HG03575 (cell line): ENCODE measurements around the gene EPOP.

Experiments
- ATAC-seq: cut with Tn5 transposase; IDR thresholded peaks from one replicate; pipeline ENCODE4 v1.9.1; 2021; ENCODE audit not compliant: unreplicated experiment, insufficient number of reproducible peaks, low FRiP score; ENCODE audit errors: extremely low read depth

EPOP gene

DNA sequence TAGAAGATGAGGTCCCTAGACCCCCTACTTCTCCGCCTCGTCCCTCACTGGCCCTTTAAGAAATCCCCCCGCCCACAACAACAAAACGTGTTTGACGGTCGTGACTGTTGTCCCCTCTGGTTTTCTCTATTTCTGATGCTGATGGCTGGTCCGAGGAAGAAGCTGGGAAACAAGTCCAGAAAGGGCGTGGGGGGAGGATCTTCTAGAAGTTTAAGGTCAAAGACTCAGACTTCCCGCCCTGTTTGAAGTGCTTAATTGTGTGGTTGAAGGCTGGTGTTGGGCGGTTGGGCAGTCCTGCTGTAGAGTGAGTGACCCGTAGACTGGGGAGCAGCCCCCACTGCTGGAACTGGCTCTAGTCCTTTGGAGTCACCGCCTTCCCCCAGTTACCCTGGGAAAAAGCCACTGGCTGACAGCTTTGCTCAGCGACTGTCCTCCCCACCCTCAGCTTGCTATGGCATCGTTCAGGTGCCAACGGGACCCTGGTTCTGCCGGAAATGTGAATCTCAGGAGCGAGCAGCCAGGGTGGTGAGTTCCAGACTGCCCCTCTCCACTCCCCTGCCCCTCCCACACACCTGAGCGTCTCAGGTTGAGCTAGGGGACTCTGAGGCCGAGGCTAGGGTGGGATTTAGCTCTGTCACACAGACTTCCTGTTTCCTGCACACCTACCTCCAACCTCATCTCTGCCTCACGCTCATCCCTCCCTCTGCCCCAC, 31.9 kb upstream of the EPOP start:
- ATAC-seq, result no peak

DNA sequence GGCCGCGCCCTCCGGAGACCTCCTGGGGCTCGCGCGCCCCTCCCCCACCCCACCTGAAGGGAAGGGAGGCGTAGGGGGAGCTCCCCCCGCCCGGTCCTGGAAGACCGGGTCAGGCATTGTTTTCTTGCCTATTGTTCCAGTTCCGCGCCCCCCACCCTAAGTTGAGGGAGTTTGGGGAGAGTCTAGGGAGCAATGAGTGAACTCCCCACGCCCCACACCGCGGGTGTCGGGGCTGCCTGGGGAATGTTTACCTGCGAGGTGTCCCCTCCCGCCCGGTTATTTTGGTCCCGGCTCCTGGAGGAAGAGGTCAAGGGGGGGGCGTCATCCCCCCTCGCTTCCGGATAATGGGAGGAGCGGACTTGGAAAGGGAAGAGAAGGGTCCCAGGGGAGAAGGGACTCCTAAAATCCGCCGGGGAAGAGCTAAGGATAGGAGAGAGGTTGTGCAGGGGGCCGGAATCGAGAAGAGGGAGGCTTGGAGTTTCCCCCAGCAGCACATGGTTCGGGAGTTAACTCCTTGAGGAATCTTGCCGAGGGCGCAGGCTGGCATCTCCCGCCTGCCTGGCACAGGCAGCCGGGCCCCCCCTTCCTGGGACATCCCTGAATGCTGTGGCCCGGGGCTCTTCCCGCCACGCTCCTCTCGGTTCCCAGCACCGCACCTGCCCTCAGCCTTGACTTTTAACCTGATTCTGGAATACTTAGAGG, 31.2 kb upstream of the EPOP start:
- no peak for ATAC-seq

DNA sequence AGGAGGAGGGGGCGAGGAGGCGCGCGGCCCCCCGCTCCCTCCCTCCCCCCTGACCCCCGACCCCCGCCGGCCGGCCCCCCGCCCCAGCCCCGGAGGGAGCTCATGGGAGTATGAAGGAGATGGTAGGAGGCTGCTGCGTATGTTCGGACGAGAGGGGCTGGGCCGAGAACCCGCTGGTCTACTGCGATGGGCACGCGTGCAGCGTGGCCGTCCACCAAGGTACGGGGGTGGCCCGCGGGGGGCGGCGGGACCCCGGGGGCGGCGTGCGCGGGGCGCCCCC, 30.7 kb upstream of the EPOP start:
- no peak for ATAC-seq

DNA sequence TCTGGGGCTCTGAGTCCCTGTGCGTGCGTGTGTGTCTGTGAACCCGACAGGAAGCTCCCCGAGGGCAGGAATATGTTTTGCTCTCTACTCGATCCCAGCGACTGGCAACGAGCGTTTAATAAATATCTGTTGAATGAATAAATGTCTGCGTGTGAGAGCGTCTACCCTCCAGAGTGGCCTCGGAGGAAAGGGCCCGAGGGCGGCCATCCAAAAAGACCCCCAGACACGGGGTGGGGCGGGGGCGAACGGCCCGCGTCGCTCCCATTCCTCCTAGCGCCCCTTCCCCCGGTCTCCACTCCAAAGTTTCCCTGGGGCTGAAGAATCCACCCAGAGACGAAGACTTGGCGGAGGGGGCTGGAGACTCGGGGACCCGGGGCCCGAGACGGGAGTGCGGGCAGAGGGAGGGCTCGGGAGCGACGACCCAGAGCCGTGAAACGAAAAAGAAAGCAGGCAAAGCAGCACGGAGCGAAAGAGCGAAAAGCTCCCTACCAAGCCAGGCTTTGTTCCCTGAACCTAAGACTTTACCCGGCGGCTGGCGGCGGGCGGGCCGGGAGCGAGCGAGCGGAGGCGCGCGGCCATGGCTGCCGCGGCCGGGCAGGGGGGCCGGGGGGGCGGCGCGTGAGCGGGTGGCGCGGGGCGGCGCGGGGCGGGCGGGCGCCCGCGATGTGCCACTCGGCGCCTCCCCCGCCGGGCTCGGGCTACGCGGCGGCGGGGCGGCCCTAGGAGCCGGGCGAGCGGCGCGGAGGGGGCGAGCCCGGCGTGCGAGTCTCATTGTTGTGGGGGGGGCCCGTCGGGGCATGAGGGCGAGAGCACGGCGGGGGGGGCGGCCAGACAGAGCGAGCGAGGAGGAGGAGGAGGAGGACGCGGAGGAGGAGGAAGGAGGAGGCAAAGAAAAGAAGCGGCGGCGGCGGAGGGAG, 30.1 kb upstream of the EPOP start, which contains the start of gene MLLT6:
Gene MLLT6 (plus strand): TSS at position 668 of the 917 bp plus-strand sequence. CDS start 360 bp downstream, outside the sequence.
- ATAC-seq, result no peak

DNA sequence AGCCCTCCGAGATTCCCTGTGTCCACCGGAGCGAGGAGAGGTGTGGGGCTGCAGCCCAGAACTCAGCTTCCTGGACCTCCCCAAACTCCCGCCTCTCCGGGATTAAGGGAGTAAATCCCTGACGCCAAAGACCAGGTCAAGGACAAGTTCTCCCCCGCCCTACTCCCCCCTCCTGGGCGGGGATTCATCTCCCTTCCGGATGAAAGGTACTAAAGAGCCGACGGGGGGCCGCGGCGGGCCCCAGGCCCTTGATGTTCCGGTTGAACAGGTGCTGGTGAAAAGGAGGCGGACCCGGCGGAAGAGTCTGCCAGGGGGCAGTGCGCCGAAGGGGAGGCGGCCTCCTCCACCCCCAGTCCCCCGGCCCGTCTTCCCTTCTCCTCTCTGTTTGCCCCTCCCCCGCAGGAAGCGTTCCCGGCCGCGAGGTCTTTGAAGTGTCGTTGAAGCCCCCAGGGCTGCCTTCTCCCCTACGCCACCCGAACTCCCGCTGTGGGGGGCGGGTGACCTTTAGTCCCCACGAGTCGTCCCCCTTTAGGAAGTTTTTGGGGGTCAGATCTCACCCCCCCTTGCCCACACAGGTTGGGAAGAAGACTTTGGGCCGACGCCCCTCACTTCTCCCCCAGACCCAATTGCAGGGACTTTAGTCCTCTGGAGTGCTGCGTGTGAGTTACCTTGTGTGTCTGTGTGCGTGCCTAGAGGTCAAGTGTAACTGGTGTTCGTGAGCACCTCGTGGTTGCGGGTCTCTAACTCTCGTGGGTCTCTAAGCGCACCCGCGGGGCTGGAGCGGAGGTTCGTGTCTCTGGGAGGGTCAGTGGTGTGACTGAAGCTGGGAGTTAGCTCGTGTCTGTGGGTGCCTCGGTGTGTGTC, 29.2 kb upstream of the EPOP start:
- ATAC-seq, result no peak

DNA sequence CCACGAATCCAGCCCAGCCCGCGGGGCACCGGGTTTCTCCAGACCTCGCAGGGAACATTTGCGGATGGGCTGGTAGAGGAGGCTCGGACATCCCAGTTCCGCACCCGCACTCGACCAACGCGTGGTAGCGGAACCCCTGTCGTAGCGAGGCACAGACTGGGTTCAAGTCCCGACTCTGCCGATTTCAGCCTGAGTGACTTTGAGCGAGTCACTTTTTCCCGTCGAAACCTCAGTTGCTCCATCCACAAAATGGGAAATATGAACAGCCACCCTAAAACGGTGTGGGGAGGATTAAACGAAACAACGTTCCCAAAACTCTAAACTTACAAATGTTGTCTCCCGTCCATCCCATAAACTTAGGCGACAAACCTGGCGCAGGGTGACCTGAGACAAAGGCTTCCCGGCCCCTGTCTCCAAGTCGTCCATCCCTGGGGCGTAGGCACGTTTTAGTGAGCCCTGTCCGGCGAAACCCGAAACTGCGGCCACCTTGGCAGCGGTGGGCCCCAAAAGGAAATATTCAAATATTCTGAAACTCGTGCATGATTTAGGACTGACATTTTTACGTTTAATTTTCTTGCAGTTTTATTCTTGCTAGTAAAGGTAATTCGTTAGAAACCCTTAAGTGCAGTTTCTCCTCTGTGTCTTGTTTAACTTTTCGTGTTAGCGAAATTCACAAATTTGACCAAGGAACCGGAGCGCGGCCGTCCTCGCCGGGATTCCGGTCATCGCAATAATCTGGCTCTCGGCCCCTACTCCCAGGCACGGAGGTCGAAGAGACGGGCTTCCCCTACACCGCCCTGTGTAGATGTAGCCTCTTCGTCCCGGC, 28.4 kb upstream of the EPOP start:
- ATAC-seq, result no peak

DNA sequence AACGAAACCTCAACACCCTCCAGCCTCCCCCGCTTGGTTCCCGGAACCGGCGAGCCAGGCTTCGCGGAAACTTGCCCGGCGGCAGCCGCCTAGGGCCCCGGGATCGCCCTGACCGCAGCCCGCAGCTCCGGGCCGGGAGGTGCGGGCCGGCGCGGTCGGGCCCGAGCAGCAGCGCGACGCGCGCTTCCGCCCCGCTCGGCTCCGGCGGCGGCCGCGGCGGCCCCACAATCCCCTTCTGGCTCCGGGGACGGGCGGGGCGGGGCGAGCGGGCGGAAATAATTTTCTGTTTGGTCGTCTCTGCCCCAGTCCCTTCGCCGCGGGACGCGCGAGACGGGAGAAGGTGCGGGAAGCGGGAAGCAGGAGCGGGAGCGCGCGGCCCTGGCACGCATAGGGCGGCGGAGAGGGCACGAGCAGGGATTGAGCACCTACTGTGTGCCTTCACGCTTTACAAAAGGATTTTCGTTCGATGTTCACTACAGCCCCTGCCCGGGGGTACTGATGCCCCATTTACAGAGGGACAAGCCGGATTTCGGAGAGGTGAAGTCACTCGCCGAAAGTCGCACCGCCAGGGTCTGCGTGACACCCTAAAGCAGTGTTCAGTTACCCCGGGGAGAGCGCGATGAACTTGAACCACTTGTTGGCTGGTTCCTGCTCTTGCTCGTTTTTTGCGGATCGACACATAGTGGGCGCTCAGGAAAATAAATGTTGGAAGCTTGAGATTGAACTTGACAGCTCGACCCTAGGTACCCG, 27.6 kb upstream of the EPOP start:
- ATAC-seq, result no peak

DNA sequence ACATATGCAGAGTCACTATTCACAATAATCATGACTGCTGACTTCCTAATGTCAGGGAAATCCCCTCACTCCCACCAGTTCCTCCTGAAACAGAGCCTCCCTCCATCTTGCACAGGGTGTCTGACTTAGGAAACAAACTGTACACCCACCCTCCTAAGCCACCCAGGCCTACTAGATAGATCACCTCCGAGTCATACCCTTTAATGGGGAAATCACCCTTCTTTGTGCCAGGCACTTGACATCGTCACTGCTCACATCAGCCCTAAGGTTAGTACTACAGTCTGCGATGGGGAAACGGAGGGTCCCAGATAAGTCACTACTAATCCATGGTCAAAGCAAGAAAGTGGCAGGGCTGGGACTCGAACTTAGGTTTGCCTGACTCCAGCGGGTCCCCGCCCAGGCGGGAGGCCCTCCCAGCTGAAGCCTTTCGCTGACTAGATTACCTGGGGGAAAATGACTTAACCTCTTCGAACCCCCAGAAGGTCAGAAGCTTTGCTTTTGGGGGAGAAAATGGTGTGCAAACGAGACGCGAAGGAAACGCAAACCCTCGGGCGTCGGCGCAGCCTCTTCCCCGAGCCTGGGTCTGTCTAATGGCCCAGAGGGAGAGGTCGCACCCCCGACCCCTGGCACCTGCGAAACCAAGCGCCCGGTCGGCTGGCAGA, 26.9 kb upstream of the EPOP start:
- no peak for ATAC-seq

DNA sequence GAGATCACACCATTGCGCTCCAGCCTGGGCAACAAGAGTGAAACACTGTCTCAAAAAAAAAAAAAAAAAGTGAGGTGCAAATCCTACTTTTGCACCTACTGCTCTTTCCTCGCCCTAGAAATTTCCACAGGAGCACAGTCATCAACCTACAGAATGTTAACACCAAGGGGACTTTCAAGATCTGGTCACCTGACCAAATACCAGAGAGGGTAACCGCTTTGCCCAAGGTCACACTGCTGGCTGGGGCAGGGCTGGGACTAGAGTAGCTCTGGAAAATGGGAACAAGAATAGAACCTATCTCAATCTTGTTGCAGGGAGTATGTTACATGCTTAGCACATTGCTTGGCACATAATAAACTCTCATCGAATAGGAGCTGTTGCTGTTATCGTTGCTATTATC, 24.0 kb upstream of the EPOP start:
- no peak for ATAC-seq

DNA sequence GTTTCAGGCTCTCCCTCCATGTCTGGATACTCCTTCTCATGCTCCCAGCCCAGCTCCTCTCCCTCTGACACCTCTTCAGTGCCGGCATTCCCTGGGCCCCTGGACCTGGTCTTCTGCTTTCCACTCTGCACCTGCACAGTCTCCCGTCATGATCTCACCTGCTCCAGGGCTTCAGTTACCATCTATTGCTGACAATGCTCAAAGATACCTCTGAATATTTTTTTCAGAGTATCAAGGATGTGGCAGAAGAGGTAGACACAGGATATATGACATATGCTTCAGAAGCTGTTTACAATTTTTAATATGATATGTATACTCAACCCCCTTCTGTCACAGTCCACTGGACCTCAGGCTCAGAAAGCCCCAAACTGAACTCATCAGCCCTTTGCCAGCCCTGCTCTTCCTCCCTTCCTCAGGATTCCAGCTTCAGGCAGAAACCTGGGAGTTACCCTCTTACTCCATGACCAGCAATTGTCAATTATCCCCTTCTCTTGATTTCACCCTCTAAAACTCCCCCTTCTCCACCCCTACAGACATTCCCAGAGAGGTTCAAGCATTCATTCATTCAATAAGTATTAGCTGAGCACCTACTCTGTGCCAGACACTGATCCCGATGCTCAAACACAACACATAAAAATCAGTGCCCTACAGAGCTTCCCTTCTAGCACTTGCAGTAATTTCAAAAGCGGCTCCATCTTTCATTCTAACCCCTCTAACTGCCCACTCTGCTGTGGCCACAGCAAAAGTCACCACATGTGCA, 22.5 kb upstream of the EPOP start:
- ATAC-seq, result no peak

DNA sequence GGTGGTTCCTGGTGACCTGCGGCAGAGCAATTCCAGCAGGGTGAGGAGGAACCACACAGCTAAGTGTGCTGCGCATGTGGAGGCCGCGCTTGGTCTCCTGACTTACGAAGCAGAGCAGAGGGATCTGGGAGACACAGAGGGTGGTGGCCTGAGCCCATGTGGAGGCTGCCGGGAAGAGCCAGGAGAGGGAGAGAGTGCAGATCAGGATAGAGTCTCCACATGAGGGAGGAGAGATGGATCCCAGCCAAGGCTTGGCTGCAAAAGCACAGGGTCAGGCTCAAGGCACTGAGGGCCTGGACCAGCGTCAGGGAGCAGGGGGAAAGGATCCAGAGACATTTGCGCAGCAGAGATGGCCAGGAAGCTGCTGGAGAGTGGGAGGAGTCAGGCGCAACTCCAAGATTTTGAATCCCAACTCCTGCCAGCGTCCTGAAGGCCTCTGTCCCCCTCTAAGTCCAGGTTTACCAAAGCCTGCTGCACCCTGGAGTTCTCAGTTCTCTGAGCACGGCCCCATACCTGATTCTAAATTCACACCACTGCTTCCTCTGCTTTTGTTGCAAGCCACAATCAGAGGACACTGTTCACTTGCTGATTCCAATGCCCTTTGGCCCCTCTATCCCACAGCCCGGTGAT, 19.1 kb upstream of the EPOP start:
- ATAC-seq, result no peak

DNA sequence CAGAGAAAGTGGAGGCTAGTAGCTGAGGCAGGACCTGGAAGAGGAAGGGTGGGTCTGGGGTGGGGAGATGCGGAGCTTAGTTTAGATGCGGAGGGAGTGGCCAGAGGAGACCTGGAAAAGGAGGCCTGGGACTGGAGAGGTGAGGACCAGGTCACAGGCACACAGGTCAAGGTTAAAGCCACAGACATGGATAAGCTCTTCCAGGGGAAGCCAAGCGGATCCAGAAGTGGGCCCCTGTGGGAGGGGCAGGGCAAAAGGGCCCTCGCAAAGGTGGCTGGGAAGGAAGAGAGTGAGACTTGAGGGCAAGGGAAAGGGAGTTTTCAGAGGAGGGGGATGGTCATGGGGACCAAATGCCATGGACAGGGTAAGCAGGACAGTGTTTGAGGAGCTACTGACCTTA, 16.4 kb upstream of the EPOP start:
- no peak for ATAC-seq

DNA sequence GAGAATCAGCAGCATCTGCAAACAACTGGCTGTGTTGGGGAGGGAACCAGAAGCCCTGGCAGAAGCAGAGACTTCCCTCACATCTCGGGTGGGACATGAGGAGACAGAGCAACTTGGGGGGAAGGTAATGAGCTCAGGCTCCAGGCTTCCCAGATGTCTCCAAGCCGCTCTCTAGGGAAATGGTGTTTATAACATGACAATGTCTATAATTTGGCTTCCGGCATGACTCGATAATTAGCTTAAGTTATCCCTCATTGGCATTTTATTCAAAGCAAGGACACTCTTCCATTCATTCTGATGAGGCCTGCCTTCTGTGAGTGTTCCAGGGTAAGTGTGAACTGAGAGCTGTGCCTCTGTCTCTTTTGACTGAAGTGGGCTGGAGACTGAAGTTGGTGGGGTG, 15.6 kb upstream of the EPOP start:
- no peak for ATAC-seq

DNA sequence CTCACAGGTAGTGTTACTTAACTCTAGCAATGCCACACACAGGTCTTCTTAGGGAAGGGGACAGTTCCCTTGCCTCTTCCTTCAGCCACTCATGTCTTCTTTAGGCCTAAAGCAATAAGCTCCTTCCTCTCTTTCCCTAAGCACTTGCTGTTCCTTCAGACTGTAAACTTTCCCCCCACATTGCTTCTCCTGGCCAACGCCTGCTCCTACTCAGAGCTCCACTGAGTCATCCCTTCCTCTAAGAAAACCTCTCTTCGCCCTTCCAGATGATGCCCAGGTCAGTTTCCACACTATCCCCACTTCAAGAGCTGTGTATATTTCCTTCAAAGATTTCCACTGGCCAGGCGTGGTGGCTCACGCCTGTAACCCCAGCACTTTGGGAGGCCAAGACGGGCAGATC, 12.5 kb upstream of the EPOP start:
- no peak for ATAC-seq

DNA sequence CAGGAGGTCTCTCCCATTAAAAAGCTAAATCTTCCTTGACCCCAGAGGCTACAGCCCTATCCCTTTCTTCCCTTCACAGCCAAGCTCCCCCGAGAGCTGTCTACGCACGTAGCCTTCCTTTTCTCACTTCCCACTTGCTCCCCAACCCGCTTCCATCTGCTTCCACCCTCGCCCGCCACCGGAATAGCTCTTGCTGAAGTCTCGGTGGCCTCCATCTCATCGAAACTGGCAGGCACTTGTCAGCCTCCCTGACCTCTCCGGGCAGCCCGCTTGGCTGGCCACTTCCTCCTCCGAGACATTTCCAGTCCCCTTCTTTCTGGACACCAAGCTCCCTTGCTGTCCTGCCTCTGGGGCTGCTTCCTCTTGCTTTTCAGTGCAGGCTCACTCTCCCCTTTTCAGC, 10.7 kb upstream of the EPOP start:
- no peak for ATAC-seq

DNA sequence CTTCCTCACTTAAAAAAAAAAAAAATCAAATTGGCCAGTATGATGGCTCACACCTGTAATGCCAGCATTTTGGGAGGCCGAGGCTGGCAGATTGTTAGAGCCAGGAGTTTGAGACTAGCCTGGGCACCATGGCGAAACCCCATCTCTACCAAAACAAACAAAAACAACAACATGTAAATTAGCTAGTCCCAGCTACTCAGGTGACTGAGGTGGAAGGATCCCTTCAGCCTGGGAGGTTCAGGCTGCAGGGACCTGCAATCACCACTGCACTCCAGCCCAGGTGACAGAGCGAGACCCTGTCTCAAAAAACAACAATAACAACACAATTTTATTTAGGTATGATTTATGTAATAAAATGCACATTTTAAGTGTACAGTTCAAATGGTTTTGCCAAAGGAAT, 6.3 kb upstream of the EPOP start:
- no peak for ATAC-seq
